Stimulated activated naive CD8-positive, alpha-beta T cell treated with anti-CD3 and anti-CD28 coated beads, Interleukin-15, Interleukin-2, amounts not matched to agents 100 U/mL and 50 U/mL, for 24 hours (primary cell): ENCODE measurements around the gene FAM216B.

ENCODE experiments used
- ATAC-seq: fragments of 150-1000 bp; cut with Tn5 transposase; one replicate; pipeline ENCODE4 v1.10.0; 2021
- DNase-seq: peaks from one replicate; pipeline ENCODE4 v3.0.0; 2021

Gene FAM216B

DNA sequence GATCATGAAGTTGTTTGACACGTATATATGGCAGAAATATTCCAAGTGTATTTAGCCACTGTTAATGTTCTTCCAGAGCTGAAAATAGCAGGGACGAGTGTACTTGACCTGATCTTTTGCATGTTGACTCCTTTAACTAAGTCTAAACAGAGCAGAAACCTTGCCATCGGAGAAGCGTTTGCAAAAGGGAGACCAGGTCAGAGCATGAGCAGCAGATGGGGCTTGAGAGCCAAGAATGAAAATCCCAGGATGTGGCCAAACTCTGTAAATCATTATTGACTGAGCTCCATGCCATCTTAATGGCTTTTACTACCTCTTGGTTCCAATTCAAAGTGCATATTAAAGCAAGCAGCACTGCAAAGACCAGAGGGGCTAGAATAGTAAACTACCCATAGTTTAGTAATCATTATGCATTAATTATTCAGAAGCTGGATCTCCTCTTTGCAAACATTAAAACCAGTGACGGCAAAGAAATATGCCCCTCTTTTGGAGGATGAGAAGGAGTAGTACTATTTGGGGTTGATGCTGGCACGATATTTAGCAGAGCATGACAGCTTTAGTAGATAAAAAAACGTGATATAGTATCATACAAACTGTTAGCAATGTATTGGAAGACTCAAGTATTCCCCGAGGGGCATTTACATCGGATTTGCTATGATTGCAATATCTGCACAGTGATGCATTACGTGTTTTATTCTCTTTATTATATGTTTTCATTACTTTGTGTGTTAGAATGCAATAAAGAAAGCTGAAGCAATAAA lies 55.7 kb downstream of the FAM216B start:
- DNase-seq (no peak), ATAC-seq (no peak)
